Stimulated activated CD8-positive, alpha-beta memory T cell treated with anti-CD3 and anti-CD28 coated beads, Interleukin-15, amount 100 ng/mL, for 24 hours (primary cell): ENCODE data around the gene GOSR1.
"Not testable (repeated sequence)": the region's sequence is repeated elsewhere in the genome, so short reads cannot be mapped to it uniquely, and the experiment has no call there.

Experiments used
- DNase-seq: peaks from one replicate; pipeline ENCODE4 v3.0.0-alpha.2; 2020; ENCODE audit warnings: low read depth

GOSR1 gene

GRCh38 chr17:30477083-30477773, at the start of gene GOSR1:
Gene GOSR1 (plus strand): TSS chr17:30477408. CDS start chr17:30477434, 26 bp downstream.
- peak; percentile 70 for DNase-seq

GRCh38 chr17:30427611-30428010, 49.6 kb upstream of the GOSR1 start:
- no peak for DNase-seq

GRCh38 chr17:30429155-30429554, 48.1 kb upstream of the GOSR1 start:
- no peak for DNase-seq

- no peak for DNase-seq
Observed at GRCh38 chr17:30433514-30433913, 43.7 kb upstream of the GOSR1 start.

- DNase-seq: no peak
Observed at GRCh38 chr17:30436729-30437128, 40.5 kb upstream of the GOSR1 start.

GRCh38 chr17:30443721-30444120, 33.5 kb upstream of the GOSR1 start:
- no peak for DNase-seq

- DNase-seq: not testable (repeated sequence)
Observed at GRCh38 chr17:30446640-30447039, 30.6 kb upstream of the GOSR1 start.

- no peak for DNase-seq
Observed at GRCh38 chr17:30449480-30449879, 27.7 kb upstream of the GOSR1 start.

GRCh38 chr17:30450125-30451027, 26.8 kb upstream of the GOSR1 start:
- no peak for DNase-seq

GRCh38 chr17:30454635-30455034, 22.6 kb upstream of the GOSR1 start:
- DNase-seq: no peak

- DNase-seq: no peak
Observed at GRCh38 chr17:30458371-30458770, 18.8 kb upstream of the GOSR1 start.

GRCh38 chr17:30458797-30459413, 18.3 kb upstream of the GOSR1 start:
- not testable (repeated sequence) for DNase-seq

GRCh38 chr17:30468465-30468864, 8.7 kb upstream of the GOSR1 start:
- DNase-seq: no peak

- DNase-seq: no peak
Observed at GRCh38 chr17:30472238-30472890, 4.8 kb upstream of the GOSR1 start.

- DNase-seq: no peak
Observed at GRCh38 chr17:30475206-30475605, 2.0 kb upstream of the GOSR1 start.

GRCh38 chr17:30476726-30477082, 504 bp upstream of the GOSR1 start:
- peak; percentile 3 for DNase-seq

- DNase-seq: no peak
Observed at GRCh38 chr17:30477774-30478115, 537 bp downstream of the GOSR1 start.

- no peak for DNase-seq
Observed at GRCh38 chr17:30482555-30482954, 5.3 kb downstream of the GOSR1 start.

- DNase-seq: no peak
Observed at GRCh38 chr17:30483159-30483558, 6.0 kb downstream of the GOSR1 start.

GRCh38 chr17:30493780-30494179, 16.6 kb downstream of the GOSR1 start:
- no peak for DNase-seq

GRCh38 chr17:30495586-30495985, 18.4 kb downstream of the GOSR1 start:
- no peak for DNase-seq

GRCh38 chr17:30503558-30503957, 26.4 kb downstream of the GOSR1 start:
- DNase-seq: no peak
